Neutrophil (primary cell): ENCODE data around the gene STK11IP.
"Not testable (repeated sequence)": the region's sequence is repeated elsewhere in the genome, so short reads cannot be mapped to it uniquely, and the experiment has no call there.

Experiments
- H3K27ac ChIP-seq: fragments of 200-600 bp; sonication (generic); 2 replicates; pipeline ENCODE4 v1.5.1; 2016; ENCODE audit warnings: mild to moderate bottlenecking, moderate library complexity
- H3K27me3 ChIP-seq: fragments of 200-600 bp; sonication (generic); 2 replicates; pipeline ENCODE4 v1.6.0; 2016; ENCODE audit warnings: mild to moderate bottlenecking
- H3K36me3 ChIP-seq: fragments of 200-600 bp; sonication (generic); 2 replicates; pipeline ENCODE4 v1.5.1; 2017
- H3K4me1 ChIP-seq, 2 experiments: fragments of 200-600 bp in 1 of 2; sonication (generic) in 1 of 2; 1 replicate in 1 of 2; 2 replicates in 1 of 2; pipeline versions ENCODE4 v1.5.1 to v1.6.1; 2013 to 2016; ENCODE audit warnings: low read depth in 1 of 2, low read length in 1 of 2, mild to moderate bottlenecking in 1 of 2, moderate library complexity in 1 of 2; ENCODE audit not compliant: control insufficient read depth in 1 of 2, insufficient read depth in 1 of 2
- H3K4me3 ChIP-seq, 2 experiments: fragments of 200-600 bp in 1 of 2; sonication (generic) in 1 of 2; 1 replicate in 1 of 2; 2 replicates in 1 of 2; pipeline ENCODE4 v1.5.1; 2013 to 2016; ENCODE audit warnings: low read depth in 1 of 2, low read length in 1 of 2, mild to moderate bottlenecking in 1 of 2, moderate library complexity in 1 of 2
- H3K9me3 ChIP-seq: fragments of 200-600 bp; sonication (generic); 2 replicates; pipeline ENCODE4 v1.5.1; 2016
- CTCF ChIP-seq: fragments of 200-600 bp; sonication (generic); IDR thresholded peaks from 2 replicates; pipeline ENCODE4 v1.5.1; 2016; ENCODE audit warnings: antibody characterized with exemption

Gene STK11IP

GRCh38 chr2:219645631-219646527, 48.2 kb downstream of the STK11IP start:
- TF ChIP-seq CTCF, result no peak
- Histone ChIP-seq H3K9me3 (no peaks in the 10 kb centered on the region), H3K27me3 (peaks cover 46% of the 10 kb centered on the region), H3K4me3 (no peak overlapping the region), H3K27ac (no peak overlapping the region), H3K4me1 (peaks cover 0 to 8% of the 10 kb centered on the region in 2 experiments), H3K36me3 (no peaks in the 10 kb centered on the region)

GRCh38 chr2:219648176-219648575, 50.5 kb downstream of the STK11IP start:
- no peak for TF ChIP-seq CTCF
- Histone ChIP-seq H3K27me3 (peaks cover 54% of the 10 kb centered on the region), H3K9me3 (no peaks in the 10 kb centered on the region), H3K4me1 (peaks cover 0 to 1% of the 10 kb centered on the region in 2 experiments), H3K36me3 (no peaks in the 10 kb centered on the region), H3K27ac (no peak overlapping the region), H3K4me3 (no peak overlapping the region)

- no peak overlapping the region for H3K4me3 ChIP-seq
- no peaks in the 10 kb centered on the region for H3K9me3 ChIP-seq
- H3K4me1 ChIP-seq, result no peaks in the 10 kb centered on the region
- no peak overlapping the region for H3K27ac ChIP-seq
- peaks cover 62% of the 10 kb centered on the region for H3K27me3 ChIP-seq
- no peak for TF ChIP-seq CTCF
- H3K36me3 ChIP-seq, result no peaks in the 10 kb centered on the region
These were observed 51.3 kb downstream of the STK11IP start for GRCh38 chr2:219648963-219649362.

- no peaks in the 10 kb centered on the region for H3K9me3 ChIP-seq
- H3K27me3 ChIP-seq, result peaks cover 78% of the 10 kb centered on the region
- no peak for TF ChIP-seq CTCF
- no peak overlapping the region for H3K27ac ChIP-seq
- no peaks in the 10 kb centered on the region for H3K4me1 ChIP-seq
- no peak overlapping the region for H3K4me3 ChIP-seq
- no peaks in the 10 kb centered on the region for H3K36me3 ChIP-seq
These were observed 53.0 kb downstream of the STK11IP start for GRCh38 chr2:219650426-219651248.

- not testable (repeated sequence) for H3K9me3 ChIP-seq, H3K36me3 ChIP-seq
These were observed 54.0 kb downstream of the STK11IP start for GRCh38 chr2:219651656-219652055.

GRCh38 chr2:219656526-219656925, 58.9 kb downstream of the STK11IP start:
- Histone ChIP-seq H3K27me3 (peaks cover 80% of the 10 kb centered on the region), H3K27ac (no peak overlapping the region), H3K4me3 (no peak overlapping the region), H3K4me1 (no peaks in the 10 kb centered on the region), H3K36me3 (no peaks in the 10 kb centered on the region), H3K9me3 (no peaks in the 10 kb centered on the region)
- no peak for TF ChIP-seq CTCF

More at GRCh38 chr2:219651656-219652055, 54.0 kb downstream of the STK11IP start:
- not testable (repeated sequence) for H3K27ac ChIP-seq, H3K4me1 ChIP-seq, H3K4me3 ChIP-seq
- peaks cover 80% of the 10 kb centered on the region for H3K27me3 ChIP-seq
